Neural cell (in vitro differentiated cells): ENCODE measurements around the gene SUCO. TPM values are rescaled to one million over a fixed set of nuclear protein-coding genes. Genes with fewer than 3 reads are reported as not detected.

Experiments used
- H2AFZ ChIP-seq: fragments of 200-600, 300-800 bp; sonication (generic), shearing (Covaris generic); 2 replicates; pipeline ENCODE4 v1.6.0; 2014; ENCODE audit warnings: low read depth, mild to moderate bottlenecking, antibody characterized with exemption, low read length, moderate library complexity
- H3F3A ChIP-seq: fragments of 200-600 bp; shearing (Covaris generic); 2 replicates; pipeline ENCODE4 v1.6.1; 2016; ENCODE audit warnings: mild to moderate bottlenecking, moderate library complexity, mixed read lengths, antibody characterized with exemption, low read length; ENCODE audit not compliant: insufficient read depth, poor library complexity, severe bottlenecking
- H3K27ac ChIP-seq: fragments of 200-600, 300-800 bp; sonication (generic), shearing (Covaris generic); 2 replicates; pipeline ENCODE4 v1.5.1; 2014; ENCODE audit warnings: mild to moderate bottlenecking, low read length, moderate library complexity
- H3K27me3 ChIP-seq: fragments of 300-800, 200-600 bp; sonication (generic), shearing (Covaris generic); 2 replicates; pipeline ENCODE4 v1.6.0; 2014; ENCODE audit warnings: mild to moderate bottlenecking, low read depth, low read length, moderate library complexity; ENCODE audit not compliant: insufficient read depth
- H3K36me3 ChIP-seq: fragments of 300-800, 200-600 bp; sonication (generic), shearing (Covaris generic); 2 replicates; pipeline ENCODE4 v1.5.1; 2014; ENCODE audit warnings: mild to moderate bottlenecking, antibody characterized with exemption, low read length, moderate library complexity; ENCODE audit not compliant: insufficient read depth
- H3K4me2 ChIP-seq: fragments of 300-800, 200-600 bp; sonication (generic), shearing (Covaris generic); 2 replicates; pipeline ENCODE4 v1.6.0; 2014; ENCODE audit warnings: mild to moderate bottlenecking, low read length
- H3K4me3 ChIP-seq: fragments of 300-800, 200-600 bp; sonication (generic), shearing (Covaris generic); 2 replicates; pipeline ENCODE4 v1.5.1; 2014; ENCODE audit warnings: mild to moderate bottlenecking, low read length, moderate library complexity
- H3K79me2 ChIP-seq: fragments of 200-600 bp; shearing (Covaris generic); replicated peaks from 2 replicates; pipeline ENCODE4 v1.6.0; 2014; ENCODE audit warnings: mild to moderate bottlenecking, low read length, moderate library complexity; ENCODE audit not compliant: insufficient read depth
- H3K9ac ChIP-seq: fragments of 300-800, 200-600 bp; sonication (generic), shearing (Covaris generic); 2 replicates; pipeline ENCODE4 v1.6.1; 2016; ENCODE audit warnings: mild to moderate bottlenecking, low read length, mixed read lengths
- H3K9me2 ChIP-seq: fragments of 200-600 bp; shearing (Covaris generic); 2 replicates; pipeline ENCODE4 v1.6.1; 2016; ENCODE audit warnings: mild to moderate bottlenecking, low read length, mixed read lengths; ENCODE audit not compliant: insufficient read depth
- H3K9me3 ChIP-seq: fragments of 200-600, 300-800 bp; sonication (generic), shearing (Covaris generic); 2 replicates; pipeline ENCODE4 v1.6.1; 2016; ENCODE audit warnings: mild to moderate bottlenecking, mixed run types, low read length, moderate library complexity, mixed read lengths
- H4K20me1 ChIP-seq: fragments of 200-600 bp; shearing (Covaris generic); 2 replicates; pipeline ENCODE4 v1.6.1; 2016; ENCODE audit warnings: mild to moderate bottlenecking, mixed run types; ENCODE audit not compliant: insufficient read depth
- EP300 ChIP-seq: fragments of 450-650 bp; conservative IDR thresholded peaks from 2 replicates; pipeline ENCODE4 v1.6.1; 2014; ENCODE audit warnings: antibody characterized with exemption, mild to moderate bottlenecking, moderate library complexity; ENCODE audit not compliant: poor library complexity, severe bottlenecking
- EZH2 ChIP-seq: fragments of 200-600, 300-800 bp; shearing (Covaris generic), sonication (generic); IDR thresholded peaks from 2 replicates; pipeline ENCODE4 v1.6.1; 2014; ENCODE audit warnings: antibody characterized with exemption, low read length, borderline replicate concordance, mild to moderate bottlenecking; ENCODE audit not compliant: insufficient read depth, poor library complexity, severe bottlenecking
- MXI1 ChIP-seq: fragments of 450-650 bp; conservative IDR thresholded peaks from 2 replicates; pipeline ENCODE4 v1.6.1; 2014; ENCODE audit warnings: antibody characterized with exemption, mild to moderate bottlenecking; ENCODE audit not compliant: poor library complexity, severe bottlenecking
- POLR2AphosphoS5 ChIP-seq: IDR thresholded peaks from 2 replicates; pipeline ENCODE4 v1.6.1; 2012
- RAD21 ChIP-seq: fragments of 450-650 bp; conservative IDR thresholded peaks from 2 replicates; pipeline ENCODE4 v1.6.1; 2014; ENCODE audit warnings: antibody characterized with exemption, mild to moderate bottlenecking, moderate library complexity
- SMC3 ChIP-seq: fragments of 450-650 bp; conservative IDR thresholded peaks from 2 replicates; pipeline ENCODE4 v1.6.1; 2014; ENCODE audit warnings: antibody characterized with exemption, mild to moderate bottlenecking, moderate library complexity; ENCODE audit not compliant: poor library complexity
- TAF1 ChIP-seq: IDR thresholded peaks from 2 replicates; pipeline ENCODE4 v1.6.1; 2012; ENCODE audit warnings: low read depth
- polyA plus RNA-seq: library from polyadenylated mRNA; depleted of rRNA; stranded (reverse); fragments of >200 nt; gene quantifications from 2 replicates; pipeline ENCODE4 v1.2.3, GENCODE V29; 2014
- TF ChIP-seq, protein P1 (sequence below): fragments of 450-650 bp; IDR thresholded peaks from 2 replicates; pipeline ENCODE4 v1.5.1; 2014; ENCODE audit warnings: antibody characterized with exemption, mild to moderate bottlenecking, moderate library complexity; ENCODE audit not compliant: poor library complexity, severe bottlenecking
- TF ChIP-seq, protein P2 (sequence below): IDR thresholded peaks from 2 replicates; pipeline ENCODE4 v1.6.1; 2012; ENCODE audit warnings: borderline replicate concordance

The SUCO gene
- polyA plus RNA-seq, 1 donor from 2014 or later = 43.4 TPM

GRCh38 chr1:172626845-172627244 is 93.9 kb downstream of the SUCO start:
- no peak overlapping the region for H3K9ac ChIP-seq
- H2AFZ ChIP-seq = no peak overlapping the region
- TF ChIP-seq TAF1 (no peak), EZH2 (no peak), EP300 (no peak), POLR2AphosphoS5 (no peak), MXI1 (no peak), SMC3 (no peak), RAD21 (no peak)
- TF ChIP-seq, protein P1, sequence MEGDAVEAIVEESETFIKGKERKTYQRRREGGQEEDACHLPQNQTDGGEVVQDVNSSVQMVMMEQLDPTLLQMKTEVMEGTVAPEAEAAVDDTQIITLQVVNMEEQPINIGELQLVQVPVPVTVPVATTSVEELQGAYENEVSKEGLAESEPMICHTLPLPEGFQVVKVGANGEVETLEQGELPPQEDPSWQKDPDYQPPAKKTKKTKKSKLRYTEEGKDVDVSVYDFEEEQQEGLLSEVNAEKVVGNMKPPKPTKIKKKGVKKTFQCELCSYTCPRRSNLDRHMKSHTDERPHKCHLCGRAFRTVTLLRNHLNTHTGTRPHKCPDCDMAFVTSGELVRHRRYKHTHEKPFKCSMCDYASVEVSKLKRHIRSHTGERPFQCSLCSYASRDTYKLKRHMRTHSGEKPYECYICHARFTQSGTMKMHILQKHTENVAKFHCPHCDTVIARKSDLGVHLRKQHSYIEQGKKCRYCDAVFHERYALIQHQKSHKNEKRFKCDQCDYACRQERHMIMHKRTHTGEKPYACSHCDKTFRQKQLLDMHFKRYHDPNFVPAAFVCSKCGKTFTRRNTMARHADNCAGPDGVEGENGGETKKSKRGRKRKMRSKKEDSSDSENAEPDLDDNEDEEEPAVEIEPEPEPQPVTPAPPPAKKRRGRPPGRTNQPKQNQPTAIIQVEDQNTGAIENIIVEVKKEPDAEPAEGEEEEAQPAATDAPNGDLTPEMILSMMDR = no peak
- TF ChIP-seq, protein P2, sequence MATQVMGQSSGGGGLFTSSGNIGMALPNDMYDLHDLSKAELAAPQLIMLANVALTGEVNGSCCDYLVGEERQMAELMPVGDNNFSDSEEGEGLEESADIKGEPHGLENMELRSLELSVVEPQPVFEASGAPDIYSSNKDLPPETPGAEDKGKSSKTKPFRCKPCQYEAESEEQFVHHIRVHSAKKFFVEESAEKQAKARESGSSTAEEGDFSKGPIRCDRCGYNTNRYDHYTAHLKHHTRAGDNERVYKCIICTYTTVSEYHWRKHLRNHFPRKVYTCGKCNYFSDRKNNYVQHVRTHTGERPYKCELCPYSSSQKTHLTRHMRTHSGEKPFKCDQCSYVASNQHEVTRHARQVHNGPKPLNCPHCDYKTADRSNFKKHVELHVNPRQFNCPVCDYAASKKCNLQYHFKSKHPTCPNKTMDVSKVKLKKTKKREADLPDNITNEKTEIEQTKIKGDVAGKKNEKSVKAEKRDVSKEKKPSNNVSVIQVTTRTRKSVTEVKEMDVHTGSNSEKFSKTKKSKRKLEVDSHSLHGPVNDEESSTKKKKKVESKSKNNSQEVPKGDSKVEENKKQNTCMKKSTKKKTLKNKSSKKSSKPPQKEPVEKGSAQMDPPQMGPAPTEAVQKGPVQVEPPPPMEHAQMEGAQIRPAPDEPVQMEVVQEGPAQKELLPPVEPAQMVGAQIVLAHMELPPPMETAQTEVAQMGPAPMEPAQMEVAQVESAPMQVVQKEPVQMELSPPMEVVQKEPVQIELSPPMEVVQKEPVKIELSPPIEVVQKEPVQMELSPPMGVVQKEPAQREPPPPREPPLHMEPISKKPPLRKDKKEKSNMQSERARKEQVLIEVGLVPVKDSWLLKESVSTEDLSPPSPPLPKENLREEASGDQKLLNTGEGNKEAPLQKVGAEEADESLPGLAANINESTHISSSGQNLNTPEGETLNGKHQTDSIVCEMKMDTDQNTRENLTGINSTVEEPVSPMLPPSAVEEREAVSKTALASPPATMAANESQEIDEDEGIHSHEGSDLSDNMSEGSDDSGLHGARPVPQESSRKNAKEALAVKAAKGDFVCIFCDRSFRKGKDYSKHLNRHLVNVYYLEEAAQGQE = no peak
- H3F3A ChIP-seq = no peaks in the 10 kb centered on the region
- H3K9me3 ChIP-seq = no peaks in the 10 kb centered on the region
- H4K20me1 ChIP-seq = no peaks in the 10 kb centered on the region
- no peaks in the 10 kb centered on the region for H3K79me2 ChIP-seq
- H3K36me3 ChIP-seq = no peaks in the 10 kb centered on the region
- no peaks in the 10 kb centered on the region for H3K27me3 ChIP-seq
- H3K4me3 ChIP-seq = no peak overlapping the region
- H3K4me2 ChIP-seq = no peak overlapping the region
- no peaks in the 10 kb centered on the region for H3K9me2 ChIP-seq
- H3K27ac ChIP-seq = no peak overlapping the region

DNA sequence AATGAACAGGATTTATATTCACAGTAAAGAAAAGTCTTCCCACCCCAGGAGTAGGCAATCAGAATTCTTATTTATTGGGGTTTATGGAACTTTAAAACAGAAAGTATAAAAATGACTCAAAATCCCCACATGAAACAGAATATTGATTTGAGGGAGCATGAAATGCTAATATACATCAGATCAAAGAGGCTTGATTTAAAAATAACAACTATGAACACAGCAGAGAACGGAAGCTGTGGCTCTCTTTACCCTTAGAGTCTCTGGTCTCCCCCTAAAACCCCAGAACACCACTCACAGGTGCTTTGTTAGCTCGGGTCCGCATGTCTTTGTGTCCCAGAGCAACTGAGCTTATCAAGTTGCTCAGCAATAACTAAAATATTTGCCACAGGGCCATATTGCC is 94.8 kb downstream of the SUCO start:
- H4K20me1 ChIP-seq = no peaks in the 10 kb centered on the region
- H3K27ac ChIP-seq = no peak overlapping the region
- H3K9me2 ChIP-seq = no peaks in the 10 kb centered on the region
- no peaks in the 10 kb centered on the region for H3K9me3 ChIP-seq
- no peaks in the 10 kb centered on the region for H3K36me3 ChIP-seq
- H3K4me2 ChIP-seq = no peak overlapping the region
- no peaks in the 10 kb centered on the region for H3K27me3 ChIP-seq
- H3K9ac ChIP-seq = no peak overlapping the region
- H3K4me3 ChIP-seq = no peak overlapping the region
- no peaks in the 10 kb centered on the region for H3F3A ChIP-seq
- H2AFZ ChIP-seq = no peak overlapping the region
- TF ChIP-seq RAD21 (no peak), POLR2AphosphoS5 (no peak), EP300 (no peak), EZH2 (no peak), MXI1 (no peak), TAF1 (no peak), SMC3 (no peak)
- TF ChIP-seq, protein P2 = no peak
- TF ChIP-seq, protein P1 = no peak
- no peaks in the 10 kb centered on the region for H3K79me2 ChIP-seq
